ENCODE data around the gene C9. TPM values are rescaled to one million over a fixed set of nuclear protein-coding genes. Genes with fewer than 3 reads are reported as not detected.
"Not testable (repeated sequence)": the region's sequence is repeated elsewhere in the genome, so short reads cannot be mapped to it uniquely, and the experiment has no call there.

Gene C9
- total RNA-seq, 2 experiments from 2014 or later: not detected

DNA sequence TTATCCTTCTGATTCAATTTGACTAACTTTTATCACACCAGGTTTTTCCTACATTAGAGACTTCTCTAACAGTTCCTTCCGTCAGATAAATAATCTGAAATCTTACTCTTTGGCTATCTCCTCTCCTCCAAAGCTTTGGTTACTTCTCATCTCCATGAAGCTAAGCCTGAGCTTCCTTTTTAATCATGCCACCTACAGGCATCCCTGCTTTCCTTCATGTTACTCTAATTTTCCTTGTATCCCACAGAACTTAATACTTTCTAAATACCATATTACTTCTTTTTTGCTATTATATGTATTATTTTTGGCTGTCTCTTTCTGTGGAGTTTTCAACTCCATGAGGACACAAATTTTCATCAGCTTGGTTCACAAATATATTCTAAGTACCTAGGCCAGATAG, 49.7 kb downstream of the C9 start:
- no peak overlapping the region for H3K27ac Mint-ChIP-seq
- ChIA-PET CTCF (interaction anchor here (1.0 to 1.4 kb wide), 2 partner anchors 61 to 97 kb away, joined by 3 read pairs; no protein-coding TSS in a partner anchor), POLR2A (no interaction called here)
- no peaks in the 10 kb centered on the region for H3K9me3 Mint-ChIP-seq
- H3K4me3 Mint-ChIP-seq: no peak overlapping the region
- H3K4me1 Mint-ChIP-seq (ENCODE audit: low read depth): no peaks in the 10 kb centered on the region
- H3K36me3 Mint-ChIP-seq: no peaks in the 10 kb centered on the region
- H3K27me3 Mint-ChIP-seq: peaks cover 4% of the 10 kb centered on the region
- intact Hi-C loops (cut with micrococcal nuclease): no loop called here
- no peak for DNase-seq

DNA sequence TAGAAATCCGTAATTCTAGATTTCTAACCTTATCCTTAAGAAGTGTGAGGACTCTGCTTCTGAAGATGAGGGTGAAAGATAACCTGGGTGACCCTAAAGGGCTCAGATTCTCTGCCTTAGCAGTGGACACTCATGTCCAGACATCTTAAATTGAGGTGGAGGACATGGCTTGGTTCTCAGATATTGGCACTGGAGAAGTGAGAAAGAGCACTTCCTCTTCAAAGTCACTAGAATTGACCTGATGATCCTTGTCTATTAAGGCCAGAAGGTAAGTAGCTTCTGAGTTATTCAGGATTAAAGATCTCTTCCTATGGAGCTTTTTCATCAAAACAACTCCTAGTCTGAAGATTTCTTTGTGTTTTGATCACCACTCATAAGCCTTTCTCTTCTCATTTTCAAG, 54.8 kb downstream of the C9 start:
- DNase-seq: no peak
- ChIA-PET CTCF (interaction anchor here (1.0 kb wide), 1 partner anchor 66 kb away, joined by 3 read pairs; no protein-coding TSS in a partner anchor), POLR2A (no interaction called here)
- H3K9me3 Mint-ChIP-seq: no peaks in the 10 kb centered on the region
- H3K27me3 Mint-ChIP-seq: peaks cover 3% of the 10 kb centered on the region
- no peaks in the 10 kb centered on the region for H3K36me3 Mint-ChIP-seq
- H3K4me3 Mint-ChIP-seq: no peak overlapping the region
- intact Hi-C loops (cut with micrococcal nuclease): no loop called here
- H3K27ac Mint-ChIP-seq: no peak overlapping the region
- no peaks in the 10 kb centered on the region for H3K4me1 Mint-ChIP-seq (ENCODE audit: low read depth)

DNA sequence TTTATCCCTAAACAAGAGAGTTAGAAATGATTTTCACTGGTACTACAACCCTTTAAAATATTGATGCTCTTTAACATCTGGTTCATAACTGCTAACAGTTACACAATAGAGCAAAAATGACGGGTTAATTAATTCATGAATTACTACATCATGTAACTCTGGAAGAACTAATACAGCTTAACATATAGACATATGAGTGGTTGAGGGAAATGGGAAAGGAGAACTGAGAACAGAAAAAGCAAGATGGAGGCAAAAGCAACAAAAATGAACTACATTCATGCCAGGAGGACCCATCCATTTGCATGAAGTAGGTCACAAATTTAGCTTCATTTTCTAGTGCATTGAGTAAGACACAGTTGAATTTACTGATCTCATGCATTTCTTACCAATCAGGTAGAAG, 61.8 kb downstream of the C9 start:
- Mint-ChIP-seq H3K9me3 (peaks cover 9% of the 10 kb centered on the region), H3K4me1 (ENCODE audit: low read depth) (no peaks in the 10 kb centered on the region), H3K27ac (no peak overlapping the region), H3K4me3 (no peak overlapping the region), H3K36me3 (peaks cover 4% of the 10 kb centered on the region), H3K27me3 (peaks cover 2% of the 10 kb centered on the region)
- intact Hi-C loops (cut with micrococcal nuclease): no loop called here
- DNase-seq: no peak
- ChIA-PET POLR2A (no interaction called here), CTCF (interaction anchor here (1.4 kb wide), 1 partner anchor 19 kb away, joined by 3 read pairs; no protein-coding TSS in a partner anchor)

DNA sequence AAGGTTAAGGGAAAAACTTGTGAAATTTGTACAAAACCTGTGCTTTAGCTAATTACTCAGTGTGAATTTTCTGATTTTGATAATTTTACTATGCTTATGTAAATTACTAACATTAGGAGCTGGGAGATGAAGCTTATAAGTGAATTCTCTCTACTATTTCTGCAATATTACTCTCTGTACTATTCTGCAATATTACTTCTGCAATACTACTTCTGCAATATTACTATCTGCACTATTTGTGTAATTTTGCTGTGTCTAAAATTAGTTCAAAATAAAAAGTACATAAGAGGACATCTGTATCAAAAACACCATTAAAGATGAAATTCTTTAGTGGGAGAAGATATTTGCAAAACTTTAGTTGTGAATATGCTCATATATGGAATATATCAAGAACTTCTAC, 62.9 kb downstream of the C9 start:
- ChIA-PET CTCF (no interaction called here), POLR2A (no interaction called here)
- Mint-ChIP-seq H3K27me3 (peaks cover 2% of the 10 kb centered on the region), H3K4me1 (ENCODE audit: low read depth) (no peaks in the 10 kb centered on the region), H3K36me3 (peaks cover 4% of the 10 kb centered on the region), H3K9me3 (peaks cover 9% of the 10 kb centered on the region), H3K27ac (no peak overlapping the region), H3K4me3 (no peak overlapping the region)
- intact Hi-C loops (cut with micrococcal nuclease): no loop called here
- no peak for DNase-seq

DNA sequence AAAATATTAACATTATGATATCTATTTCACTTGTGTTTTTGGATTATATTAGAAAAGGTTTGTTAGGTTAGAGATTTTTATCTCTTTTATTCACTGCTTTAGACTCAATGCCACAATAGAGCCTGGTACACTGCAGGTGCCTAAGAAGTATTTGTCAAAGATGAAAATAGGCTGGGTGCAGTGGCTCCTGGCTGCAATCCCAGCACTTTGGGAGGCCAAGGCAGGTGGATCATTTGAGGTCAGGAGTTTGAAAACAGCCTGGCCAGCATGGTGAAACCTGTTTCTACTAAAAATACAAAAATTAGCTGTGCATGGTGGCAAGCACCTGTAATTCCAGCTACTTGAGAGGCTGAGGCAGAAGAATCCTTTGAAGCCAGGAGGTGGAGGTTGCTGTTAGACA, 64.3 kb downstream of the C9 start:
- Mint-ChIP-seq H3K27me3 (no peaks in the 10 kb centered on the region), H3K4me3 (no peak overlapping the region), H3K27ac (no peak overlapping the region), H3K36me3 (peaks cover 4% of the 10 kb centered on the region), H3K4me1 (ENCODE audit: low read depth) (no peaks in the 10 kb centered on the region), H3K9me3 (peaks cover 9% of the 10 kb centered on the region)
- ChIA-PET CTCF (no interaction called here), POLR2A (no interaction called here)
- no peak for DNase-seq
- intact Hi-C loops (cut with micrococcal nuclease): no loop called here

DNA sequence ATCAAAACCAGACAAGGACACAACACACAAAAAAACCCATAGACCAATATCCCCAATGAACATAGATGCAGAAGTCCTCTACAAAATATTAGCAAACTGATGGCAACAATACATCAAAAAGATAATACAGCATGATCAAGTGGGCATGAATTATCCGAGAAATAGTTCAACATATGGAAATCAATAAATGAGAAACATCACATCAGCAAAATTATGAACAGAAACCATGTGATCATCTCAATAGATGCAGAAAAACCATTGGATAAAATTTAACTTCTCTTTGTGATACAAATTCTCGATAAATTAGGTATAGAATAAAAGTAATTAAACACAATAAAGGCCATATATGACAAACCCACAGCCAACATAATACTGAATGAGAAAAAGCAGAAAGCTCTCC, 69.6 kb downstream of the C9 start:
- Mint-ChIP-seq H3K9me3 (peaks cover 12% of the 10 kb centered on the region), H3K4me1 (ENCODE audit: low read depth) (no peaks in the 10 kb centered on the region), H3K27me3 (peaks cover 2% of the 10 kb centered on the region), H3K36me3 (peaks cover 4% of the 10 kb centered on the region), H3K4me3 (no peak overlapping the region), H3K27ac (no peak overlapping the region)
- CTCF ChIA-PET: interaction anchor here (1.3 kb wide), 1 partner anchor 11 kb away, joined by 7 read pairs; no protein-coding TSS in a partner anchor
- DNase-seq: no peak
- intact Hi-C loops (cut with micrococcal nuclease): no loop called here
- POLR2A ChIA-PET: no interaction called here

DNA sequence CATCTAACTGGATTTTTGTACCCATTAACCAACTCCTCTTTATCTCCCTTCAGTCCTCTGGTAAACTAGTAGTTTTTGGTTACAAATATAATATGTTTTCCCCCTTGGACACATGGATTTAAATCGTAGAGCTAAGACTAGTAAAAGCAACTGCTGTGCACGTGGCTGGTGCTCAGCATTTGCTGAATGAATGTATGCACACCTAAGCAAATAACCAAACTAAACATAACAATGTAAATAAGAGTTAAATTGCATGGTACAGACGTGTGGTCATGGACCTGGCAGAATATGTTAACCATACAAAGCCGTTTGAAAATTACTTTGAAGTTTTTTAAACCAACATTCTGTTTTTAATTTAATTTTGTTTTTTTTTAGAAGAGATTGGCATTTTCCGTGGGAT, 79.7 kb downstream of the C9 start:
- ChIA-PET CTCF (interaction anchor here (0.8 to 12.2 kb wide), 8 partner anchors 10 to 204 kb away, joined by 3 to 195 read pairs (median 8); partner anchors contain the start of gene FYB1), POLR2A (no interaction called here)
- intact Hi-C loops (cut with micrococcal nuclease): loop anchor here (5.0 kb wide), 1 partner anchor 292 kb away; no protein-coding TSS in a partner anchor
- Mint-ChIP-seq H3K36me3 (peaks cover 9% of the 10 kb centered on the region), H3K9me3 (peaks cover 9% of the 10 kb centered on the region), H3K4me3 (no peak overlapping the region), H3K27me3 (peaks cover 5% of the 10 kb centered on the region), H3K4me1 (ENCODE audit: low read depth) (peaks cover 24% of the 10 kb centered on the region), H3K27ac (no peak overlapping the region)
- DNase-seq: no peak

DNA sequence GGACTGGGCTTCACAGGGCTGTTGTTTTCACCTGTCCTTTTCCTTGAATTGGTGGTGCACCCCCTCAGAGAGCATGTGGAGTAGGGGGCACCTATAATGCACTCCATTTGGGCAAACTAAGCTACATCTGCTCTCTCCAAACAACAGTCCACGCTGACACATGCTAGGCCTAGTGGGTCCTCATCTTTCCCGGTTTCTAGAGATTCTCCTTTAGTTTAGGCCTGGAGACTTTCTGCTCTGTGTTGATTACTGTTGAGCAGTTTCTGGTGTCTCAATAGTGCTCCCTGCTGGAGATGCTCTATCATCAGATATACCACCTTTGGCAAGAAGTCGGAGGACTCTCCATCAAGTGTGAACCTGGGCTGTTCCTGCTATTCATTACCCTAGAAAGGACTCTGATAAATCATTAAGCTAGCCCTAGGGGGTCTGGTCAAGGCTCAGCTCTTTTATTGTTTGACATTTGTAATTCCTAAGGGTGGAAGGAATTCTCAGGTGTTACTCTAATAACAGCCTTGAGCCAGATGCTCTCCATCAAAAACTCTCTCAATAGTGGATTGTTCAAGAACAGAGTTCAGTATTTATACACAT, 81.0 kb downstream of the C9 start:
- peak overlapping the region; percentile 4 for H3K4me3 Mint-ChIP-seq
- H3K9me3 Mint-ChIP-seq: peaks cover 18% of the 10 kb centered on the region
- ChIA-PET CTCF (interaction anchor here (0.6 to 12.2 kb wide), 55 partner anchors 9 to 434 kb away, joined by 3 to 195 read pairs (median 4); partner anchors contain the start of gene FYB1), POLR2A (interaction anchor here (0.7 to 1.5 kb wide), 3 partner anchors 51 to 141 kb away, joined by 3 to 8 read pairs (median 3); no protein-coding TSS in a partner anchor)
- intact Hi-C loops (cut with micrococcal nuclease): loop anchor here (1.0 to 5.0 kb wide), 5 partner anchors 66 to 291 kb away; partner anchors contain the start of gene RICTOR
- DNase-seq: peak; percentile 60
- H3K4me1 Mint-ChIP-seq (ENCODE audit: low read depth): peaks cover 31% of the 10 kb centered on the region
- H3K27ac Mint-ChIP-seq: peak overlapping the region; percentile 68
- H3K36me3 Mint-ChIP-seq: peaks cover 9% of the 10 kb centered on the region
- H3K27me3 Mint-ChIP-seq: peaks cover 3% of the 10 kb centered on the region

DNA sequence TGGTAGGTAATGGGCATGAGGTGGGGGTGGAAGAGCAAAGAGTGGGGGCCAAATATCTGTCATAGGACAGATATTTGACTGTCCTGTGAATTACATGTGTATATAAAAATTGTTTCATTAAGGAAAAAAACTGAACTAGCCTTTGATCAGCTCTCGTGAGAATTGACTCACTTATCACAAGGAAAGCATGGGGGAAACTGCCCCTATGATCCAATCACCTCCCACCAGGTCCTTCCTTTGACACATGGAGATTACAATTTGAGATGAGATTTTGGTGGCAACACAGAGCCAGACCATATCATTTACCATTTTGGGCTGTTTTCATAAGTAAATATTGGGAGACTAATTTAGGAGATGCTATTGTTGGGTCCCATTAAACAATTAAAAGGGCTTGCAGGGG, 81.7 kb downstream of the C9 start:
- Mint-ChIP-seq H3K4me1 (ENCODE audit: low read depth) (peaks cover 31% of the 10 kb centered on the region), H3K9me3 (peaks cover 18% of the 10 kb centered on the region), H3K36me3 (peaks cover 9% of the 10 kb centered on the region), H3K4me3 (no peak overlapping the region), H3K27me3 (peaks cover 3% of the 10 kb centered on the region), H3K27ac (peak overlapping the region; percentile 8)
- CTCF ChIA-PET: interaction anchor here (0.7 to 12.2 kb wide), 32 partner anchors 8 to 319 kb away, joined by 3 to 195 read pairs (median 5); partner anchors contain the start of gene FYB1
- POLR2A ChIA-PET: interaction anchor here (0.6 to 1.5 kb wide), 2 partner anchors 65 to 94 kb away, joined by 4 to 8 read pairs; no protein-coding TSS in a partner anchor
- DNase-seq: no peak
- intact Hi-C loops (cut with micrococcal nuclease): loop anchor here (2.0 to 5.0 kb wide), 2 partner anchors 208 to 290 kb away; partner anchors contain the start of gene RICTOR

DNA sequence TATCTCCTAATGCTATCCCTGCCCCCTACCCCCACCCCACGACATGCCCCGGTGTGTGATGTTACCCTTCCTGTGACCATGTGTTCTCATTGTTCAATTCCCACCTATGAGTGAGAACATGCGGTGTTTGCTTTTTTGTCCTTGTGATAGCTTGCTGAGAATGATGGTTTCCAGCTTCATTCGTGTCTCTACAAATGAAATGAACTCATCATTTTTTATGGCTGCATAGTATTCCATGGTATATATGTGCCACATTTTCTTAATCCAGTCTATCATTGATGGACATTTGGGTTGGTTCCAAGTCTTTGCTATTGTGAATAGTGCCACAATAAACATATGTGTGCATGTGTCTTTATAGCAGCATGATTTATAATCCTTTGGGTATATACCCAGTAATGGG, 88.4 kb downstream of the C9 start:
- intact Hi-C loops (cut with micrococcal nuclease): loop anchor here (2.0 kb wide), 2 partner anchors 59 to 127 kb away; no protein-coding TSS in a partner anchor
- POLR2A ChIA-PET, H3K27me3 Mint-ChIP-seq, DNase-seq: not testable (repeated sequence)
- Mint-ChIP-seq H3K36me3 (peaks cover 15% of the 10 kb centered on the region), H3K27ac (peak overlapping the region; percentile 95), H3K9me3 (peaks cover 29% of the 10 kb centered on the region), H3K4me3 (peak overlapping the region; percentile 6), H3K4me1 (ENCODE audit: low read depth) (peaks cover 51% of the 10 kb centered on the region)
- CTCF ChIA-PET: interaction anchor here (0.6 to 2.6 kb wide), 3 partner anchors 58 to 307 kb away, joined by 3 to 28 read pairs (median 4); partner anchors contain the start of gene FYB1

DNA sequence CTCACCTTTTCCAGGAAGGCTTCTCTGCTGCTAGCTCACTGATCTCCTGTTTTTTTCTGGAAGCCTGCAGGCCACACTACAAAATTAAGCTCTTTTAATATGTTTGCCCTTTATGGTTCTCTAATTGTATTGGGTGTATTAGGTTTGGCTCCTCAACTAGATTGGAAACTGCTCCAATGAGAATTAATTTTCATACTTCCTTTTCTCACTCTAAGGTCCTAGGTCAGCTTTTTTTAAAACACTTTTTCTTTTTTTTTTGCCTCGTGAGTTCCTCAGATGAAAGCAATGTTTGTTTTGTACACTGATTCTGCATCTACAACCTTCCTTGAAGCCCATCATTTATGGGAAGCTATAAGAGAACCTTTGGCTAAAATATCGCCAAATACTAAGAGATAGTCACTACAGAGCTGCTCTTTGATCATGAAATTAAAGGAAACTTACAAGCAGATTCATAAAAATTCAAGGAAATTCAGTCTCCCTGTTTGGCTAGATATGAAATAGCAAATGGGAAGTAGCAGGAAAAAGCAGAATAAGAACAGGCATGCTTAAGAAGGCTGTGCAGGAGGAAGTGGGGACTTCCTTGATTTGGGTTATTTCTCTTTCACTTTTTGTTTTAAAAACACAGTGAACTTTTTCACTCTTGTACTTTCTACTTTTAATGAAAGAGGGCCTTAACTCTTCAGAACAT, 89.8 kb downstream of the C9 start:
- no peaks in the 10 kb centered on the region for H3K27me3 Mint-ChIP-seq
- DNase-seq: no peak
- H3K9me3 Mint-ChIP-seq: peaks cover 20% of the 10 kb centered on the region
- peaks cover 53% of the 10 kb centered on the region for H3K4me1 Mint-ChIP-seq (ENCODE audit: low read depth)
- peaks cover 8% of the 10 kb centered on the region for H3K36me3 Mint-ChIP-seq
- POLR2A ChIA-PET: interaction anchor here (0.9 to 1.1 kb wide), 2 partner anchors 57 to 72 kb away, joined by 3 to 4 read pairs; no protein-coding TSS in a partner anchor
- H3K27ac Mint-ChIP-seq: peak overlapping the region; percentile 95
- CTCF ChIA-PET: interaction anchor here (0.6 to 2.6 kb wide), 10 partner anchors 9 to 194 kb away, joined by 3 to 28 read pairs (median 4); partner anchors contain the start of gene FYB1
- peak overlapping the region; percentile 74 for H3K4me3 Mint-ChIP-seq
- intact Hi-C loops (cut with micrococcal nuclease): loop anchor here (1.0 to 2.0 kb wide), 3 partner anchors 43 to 126 kb away; no protein-coding TSS in a partner anchor
